Endothelial cell of umbilical vein (primary cell): ENCODE data around the gene ZDHHC7. TPM values are rescaled to one million over a fixed set of nuclear protein-coding genes. Genes with fewer than 3 reads are reported as not detected.
"Not testable (repeated sequence)": the region's sequence is repeated elsewhere in the genome, so short reads cannot be mapped to it uniquely, and the experiment has no call there.

Experiments
- BruUV-seq: library from RNA; stranded (reverse); fragments of 400-500 nt; replicated peaks from 2 replicates; lab custom pipeline; 2021; lab: Mats Ljungman, UMichigan
- CTCF ChIA-PET: fragments of 300-600, 350-600 bp; sonication (Branson Sonifier 250); formaldehyde crosslinking; loops from one replicate; lab custom pipeline; 2021; ENCODE audit warnings: antibody characterized with exemption, inconsistent platforms; lab: Charles Lee
- POLR2A ChIA-PET: fragments of 300-600, 350-600 bp; sonication (Branson Sonifier 250); formaldehyde crosslinking; loops from one replicate; lab custom pipeline; 2021; ENCODE audit warnings: antibody characterized with exemption, inconsistent platforms; lab: Charles Lee
- DNase-seq: peaks from one replicate; pipeline ENCODE4 v3.0.0-alpha.2; 2011; ENCODE audit warnings: low read depth, low spot score
- FAIRE-seq: peaks from 2 replicates; lab custom pipeline; 2011; peaks lifted over from hg19 to GRCh38; lab: Jason Lieb, UNC
- H2AFZ ChIP-seq: 2 replicates; pipeline ENCODE4 v1.6.0; 2012; ENCODE audit warnings: low read depth, low read length, control low read depth, inconsistent platforms
- H3K27ac ChIP-seq: 2 replicates; pipeline ENCODE4 v1.5.1; 2011; ENCODE audit warnings: low read depth, mild to moderate bottlenecking, control low read depth, low read length, moderate library complexity; ENCODE audit not compliant: insufficient read depth
- H3K27me3 ChIP-seq, 2 experiments: 2 replicates each; pipeline versions ENCODE4 v1.6.0 to v1.6.1; 2011; ENCODE audit warnings: low read length in 2 of 2, mixed read lengths in 1 of 2; ENCODE audit not compliant: control insufficient read depth in 2 of 2, insufficient read depth in 2 of 2
- H3K36me3 ChIP-seq, 2 experiments: 2 replicates in 1 of 2; 3 replicates in 1 of 2; pipeline ENCODE4 v1.5.1; 2011; ENCODE audit warnings: low read length in 2 of 2, mild to moderate bottlenecking in 1 of 2, moderate library complexity in 1 of 2; ENCODE audit not compliant: control insufficient read depth in 2 of 2, insufficient read depth in 2 of 2; ENCODE audit errors: extremely low read depth in 1 of 2
- H3K4me1 ChIP-seq: 3 replicates; pipeline ENCODE4 v1.5.1; 2011; ENCODE audit warnings: mild to moderate bottlenecking, low read length; ENCODE audit not compliant: control insufficient read depth, insufficient read depth; ENCODE audit errors: extremely low read depth
- H3K4me2 ChIP-seq: 2 replicates; pipeline ENCODE4 v1.6.1; 2011; ENCODE audit warnings: low read length, control low read depth, mixed read lengths; ENCODE audit not compliant: insufficient read depth
- H3K4me3 ChIP-seq, 3 experiments: fragments of 200-600 bp in 1 of 3; sonication (generic), shearing (Covaris generic) in 1 of 3; replicated peaks in 1 of 3; 2 replicates each; pipeline ENCODE4 v1.5.1; 2011 to 2016; ENCODE audit warnings: control low read depth in 3 of 3, low read length in 3 of 3, mild to moderate bottlenecking in 2 of 3, inconsistent platforms in 1 of 3, low read depth in 1 of 3, moderate library complexity in 1 of 3; ENCODE audit not compliant: insufficient read depth in 1 of 3
- H3K79me2 ChIP-seq: 2 replicates; pipeline ENCODE4 v1.6.0; 2012; ENCODE audit warnings: low read length, inconsistent platforms; ENCODE audit not compliant: control insufficient read depth, insufficient read depth
- H3K9ac ChIP-seq: replicated peaks from 2 replicates; pipeline ENCODE3; 2011; ENCODE audit warnings: low read length, control low read depth; ENCODE audit not compliant: insufficient read depth; ENCODE audit errors: extremely low read depth
- H3K9me1 ChIP-seq: replicated peaks from 3 replicates; pipeline ENCODE4 v1.6.0; 2011; ENCODE audit warnings: mild to moderate bottlenecking, low read length; ENCODE audit not compliant: control insufficient read depth, insufficient read depth; ENCODE audit errors: extremely low read depth
- H3K9me3 ChIP-seq: replicated peaks from 2 replicates; pipeline ENCODE4 v1.5.1; 2012; ENCODE audit warnings: low read length, inconsistent platforms; ENCODE audit not compliant: control insufficient read depth, insufficient read depth
- H4K20me1 ChIP-seq: replicated peaks from 2 replicates; pipeline ENCODE3; 2011; ENCODE audit warnings: mild to moderate bottlenecking, low read length; ENCODE audit not compliant: control insufficient read depth, insufficient read depth; ENCODE audit errors: extremely low read depth
- CTCF ChIP-seq, 2 donors: IDR thresholded peaks; 1 replicate in 1 of 2; 2 replicates in 1 of 2; pipeline ENCODE4 v1.5.1; 2011; ENCODE audit warnings: low read length in 2 of 2, mild to moderate bottlenecking in 2 of 2, moderate library complexity in 2 of 2, control low read depth in 1 of 2, inconsistent platforms in 1 of 2, low read depth in 1 of 2; ENCODE audit not compliant: insufficient read depth in 1 of 2; ENCODE audit errors: extremely low read depth in 1 of 2
- EZH2 ChIP-seq: IDR thresholded peaks from 2 replicates; pipeline ENCODE4 v1.6.1; 2012; ENCODE audit warnings: borderline replicate concordance, low read depth, mild to moderate bottlenecking, moderate library complexity, low read length, inconsistent platforms; ENCODE audit not compliant: severe bottlenecking
- FOS ChIP-seq: IDR thresholded peaks from 2 replicates; pipeline ENCODE4 v1.6.1; 2011; ENCODE audit warnings: mild to moderate bottlenecking, low read length, moderate library complexity, borderline replicate concordance; ENCODE audit not compliant: insufficient read depth
- GATA2 ChIP-seq: IDR thresholded peaks from 2 replicates; pipeline ENCODE4 v1.7.0; 2011; ENCODE audit warnings: low read depth, mild to moderate bottlenecking, moderate library complexity, mixed read lengths, low read length; ENCODE audit not compliant: insufficient read length, insufficient read depth
- JUN ChIP-seq: IDR thresholded peaks from 2 replicates; pipeline ENCODE4 v1.6.1; 2011; ENCODE audit warnings: borderline replicate concordance, low read depth; ENCODE audit not compliant: insufficient read length, insufficient read depth
- MAX ChIP-seq: IDR thresholded peaks from 2 replicates; pipeline ENCODE4 v1.6.1; 2011; ENCODE audit not compliant: insufficient read depth, insufficient read length
- MYC ChIP-seq: IDR thresholded peaks from one replicate; pipeline ENCODE4 v1.6.1; 2011; ENCODE audit warnings: mild to moderate bottlenecking, low read depth, low read length
- POLR2A ChIP-seq: IDR thresholded peaks from 2 replicates; pipeline ENCODE4 v1.6.1; 2012; ENCODE audit warnings: low read depth, mild to moderate bottlenecking, control low read depth, low read length
- POLR2AphosphoS5 ChIP-seq: IDR thresholded peaks from 2 replicates; pipeline ENCODE4 v1.6.1; 2012; ENCODE audit warnings: low read depth, mild to moderate bottlenecking, control low read depth, low read length, moderate library complexity; ENCODE audit not compliant: insufficient read depth
- dilution Hi-C: fragments of 300-500 bp; cut with MboI; formaldehyde crosslinking; loops from one replicate; pipeline ENCODE4 v1.15.0; 2019; ENCODE audit warnings: low sequenced_read_pairs; ENCODE audit not compliant: extremely low pct_ligation_motif_present
- intact Hi-C: fragments of 100-400 bp; cut with micrococcal nuclease; formaldehyde crosslinking; loops from one replicate; pipeline ENCODE4 v1.10.0; 2022
- polyA plus RNA-seq, 4 experiments: library from polyadenylated mRNA; depleted of rRNA in 3 of 4; stranded (reverse) in 3 of 4; unstranded in 1 of 4; fragments of >200 nt; gene quantifications; 2 replicates each; pipeline versions ENCODE4 v1.2.1 to v1.2.3, GENCODE V29; 2011 to 2012; ENCODE audit warnings: missing spikeins in 1 of 4
- total RNA-seq: library from RNA; stranded (reverse); gene quantifications from 2 replicates; pipeline ENCODE4 v1.2.3, GENCODE V29; 2021

ZDHHC7 gene
- total and polyA plus RNA-seq, 2 donors (not counting 3 experiments of a cell fraction or from before 2014, with no cell fraction given): 44.1 to 46.2 TPM

- DNase-seq, H3K9me1 ChIP-seq, FAIRE-seq, H3K9ac ChIP-seq, BruUV-seq, H4K20me1 ChIP-seq, POLR2A ChIA-PET, H3K27me3 ChIP-seq, intact Hi-C loops, H3K4me3 ChIP-seq, H3K79me2 ChIP-seq, H2AFZ ChIP-seq, H3K4me1 ChIP-seq, H3K4me2 ChIP-seq, dilution Hi-C loops, H3K9me3 ChIP-seq, H3K27ac ChIP-seq, H3K36me3 ChIP-seq: not testable (repeated sequence)
- CTCF ChIA-PET: interaction anchor here (5.9 kb wide), 1 partner anchor 32 kb away, joined by 123 read pairs; no protein-coding TSS in a partner anchor
Measured at GRCh38 chr16:85054321-85054720, 43.0 kb upstream of the ZDHHC7 start.

GRCh38 chr16:85052536-85052935 is 41.2 kb upstream of the ZDHHC7 start:
- Histone ChIP-seq H3K4me1 (peaks cover 9% of the 10 kb centered on the region), H3K9me1 (no peaks in the 10 kb centered on the region), H2AFZ (no peak overlapping the region), H3K36me3 (no peaks in the 10 kb centered on the region), H3K9ac (no peak overlapping the region), H3K27ac (no peak overlapping the region), H3K4me2 (no peak overlapping the region), H3K4me3 (no peak overlapping the region), H3K79me2 (no peaks in the 10 kb centered on the region), H3K27me3 (no peaks in the 10 kb centered on the region), H3K9me3 (no peaks in the 10 kb centered on the region), H4K20me1 (no peaks in the 10 kb centered on the region)
- ChIA-PET CTCF (no interaction called here), POLR2A (no interaction called here)
- FAIRE-seq (no peak), DNase-seq (no peak)
- BruUV-seq: no TSS peak
- intact Hi-C loops: no loop called here
- dilution Hi-C loops: no loop called here
- TF ChIP-seq POLR2AphosphoS5: no peak
- no peak for TF ChIP-seq EZH2
- TF ChIP-seq POLR2A: no peak
- TF ChIP-seq GATA2: no peak
- TF ChIP-seq MAX: no peak
- no peak for TF ChIP-seq FOS
- TF ChIP-seq CTCF (IDR thresholded peaks at IDR 0.05; ENCODE audit: extremely low read depth in 1 of 2, insufficient read depth in 1 of 2, low read depth in 1 of 2, low read length in 2 of 2): no peak
- no peak for TF ChIP-seq JUN
- no peak for TF ChIP-seq MYC
